Amygdala (tissue), 56 donors: ENCODE results near the gene CPAMD8.
"Not testable (repeated sequence)": the region's sequence is repeated elsewhere in the genome, so short reads cannot be mapped to it uniquely, and the experiment has no call there.

ENCODE experiments used
- DNase-seq, 56 donors: peaks; one replicate each; lab custom pipeline; 2025; lab: John Stamatoyannopoulos, UW

The CPAMD8 gene

DNA sequence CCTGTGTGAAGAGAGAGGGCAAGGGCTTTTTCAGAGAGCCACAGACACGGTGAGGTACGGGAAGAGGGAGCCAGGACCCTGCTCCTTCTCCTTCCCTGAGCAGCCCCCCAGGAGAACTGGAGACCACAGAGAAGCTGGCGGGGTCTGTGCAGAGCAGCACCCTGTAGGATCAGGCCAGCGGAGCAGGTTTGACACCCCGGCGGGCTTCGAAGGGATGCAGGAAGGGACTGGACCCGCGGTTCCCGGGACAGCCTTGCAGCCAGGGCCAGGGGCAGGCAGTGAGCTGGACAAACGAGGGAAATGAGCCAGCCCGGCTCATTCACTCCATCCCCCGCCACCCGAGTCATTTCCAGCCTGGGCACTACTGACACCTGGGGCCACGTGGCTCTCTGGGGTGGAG lies 22.2 kb downstream of the CPAMD8 start:
- no peak for DNase-seq

GRCh38 chr19:17002455-17002854 lies 24.2 kb downstream of the CPAMD8 start:
- no peak for DNase-seq

DNA sequence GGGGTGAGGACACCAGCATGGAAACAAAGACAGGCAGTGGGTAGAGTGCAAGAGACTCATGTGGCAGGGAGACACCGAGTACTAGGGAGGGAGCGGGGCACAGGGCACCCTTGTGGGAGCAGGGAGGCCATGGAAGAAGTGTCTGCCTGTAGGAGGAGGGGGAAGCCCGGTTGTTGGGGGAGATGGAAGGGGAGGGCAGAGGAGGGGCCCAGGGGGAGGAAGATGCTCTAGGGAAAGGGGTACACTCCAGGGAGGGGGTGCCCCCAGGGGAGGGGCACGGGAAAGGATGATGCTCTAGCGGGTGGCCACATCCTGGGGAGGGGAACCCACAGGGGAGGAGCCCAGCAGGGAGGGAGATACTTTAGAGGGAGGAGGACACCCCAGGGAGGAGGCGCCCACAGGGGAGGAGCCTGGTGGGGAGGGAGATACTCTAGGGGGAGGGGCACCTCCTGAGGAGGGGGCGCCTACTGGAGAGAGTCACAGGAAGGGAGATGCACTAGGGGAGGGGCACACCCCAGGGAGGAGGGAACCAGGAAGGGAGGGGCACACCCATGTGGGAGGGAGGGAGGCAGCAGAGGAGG lies 24.9 kb downstream of the CPAMD8 start:
- DNase-seq: no peak

- no peak for DNase-seq
Measured at GRCh38 chr19:16998635-16999194, 27.9 kb downstream of the CPAMD8 start.

- not testable (repeated sequence) for DNase-seq
Measured at GRCh38 chr19:16996838-16997490, 29.6 kb downstream of the CPAMD8 start.

GRCh38 chr19:16988661-16989060 lies 37.9 kb downstream of the CPAMD8 start:
- no peak for DNase-seq

DNA sequence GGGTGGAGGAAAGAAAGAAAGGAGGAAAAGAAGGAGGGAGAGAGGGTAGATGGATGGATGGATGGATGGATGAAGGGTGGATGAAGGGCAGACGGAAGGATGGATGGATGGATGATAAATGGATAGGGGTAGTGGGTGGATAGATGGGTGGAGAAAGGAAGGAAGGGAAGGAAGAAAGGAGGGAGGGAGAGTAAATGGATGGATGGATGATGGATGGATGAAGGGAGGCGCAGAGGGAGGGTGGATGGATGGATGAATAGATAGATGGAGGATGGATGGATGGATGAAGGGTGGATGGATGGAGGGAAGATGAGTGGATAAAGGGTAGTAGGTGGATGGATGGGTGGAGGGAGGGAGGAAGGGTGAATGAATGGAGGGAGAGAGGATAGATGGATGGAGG lies 41.2 kb downstream of the CPAMD8 start:
- DNase-seq: no peak

- not testable (repeated sequence) for DNase-seq
Measured at GRCh38 chr19:16982586-16982985, 44.0 kb downstream of the CPAMD8 start.

- DNase-seq: no peak
Measured at GRCh38 chr19:16978839-16979802, 47.5 kb downstream of the CPAMD8 start.

DNA sequence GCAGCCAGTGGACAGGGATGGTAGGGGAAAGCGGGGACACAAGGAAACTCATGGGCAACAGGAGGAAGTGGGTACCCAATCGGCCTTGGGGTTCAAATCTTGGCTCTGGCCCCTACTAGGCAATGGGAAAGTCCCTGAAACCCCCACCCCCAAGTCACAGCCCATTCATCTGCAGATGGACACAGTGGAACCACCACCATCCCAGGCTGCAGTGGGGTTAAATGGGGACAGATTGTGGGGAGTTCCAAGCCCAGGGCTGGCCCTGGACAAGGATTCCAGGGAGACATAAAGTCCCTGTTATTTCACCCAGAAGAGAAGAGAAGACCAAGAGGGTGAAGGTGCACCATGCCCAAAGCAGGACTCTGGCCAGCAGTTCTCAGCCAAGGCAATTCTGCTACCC lies 48.5 kb downstream of the CPAMD8 start:
- no peak for DNase-seq

- DNase-seq: no peak
Measured at GRCh38 chr19:16977306-16977705, 49.3 kb downstream of the CPAMD8 start.

- DNase-seq: no peak
Measured at GRCh38 chr19:16976446-16976845, 50.2 kb downstream of the CPAMD8 start.

DNA sequence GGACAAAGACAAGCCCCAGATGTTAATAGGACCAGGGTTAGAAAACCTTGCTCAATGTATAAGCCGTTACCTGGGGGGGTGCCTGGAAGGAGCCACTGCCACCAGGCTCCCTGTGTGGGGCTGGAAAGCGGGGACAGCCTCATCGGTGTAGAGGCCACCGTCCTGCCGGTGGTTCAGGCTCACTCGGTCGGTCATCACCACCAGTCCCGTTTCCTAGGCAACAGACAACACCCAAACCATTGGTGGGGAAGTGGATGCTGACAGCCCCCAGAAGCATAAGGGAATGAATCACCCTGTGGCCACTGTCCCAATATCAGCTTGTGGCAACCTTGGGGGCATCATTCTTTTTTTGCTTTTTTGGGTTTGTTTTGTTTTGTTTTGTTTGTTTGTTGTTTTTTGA lies 55.8 kb downstream of the CPAMD8 start:
- DNase-seq: no peak

DNA sequence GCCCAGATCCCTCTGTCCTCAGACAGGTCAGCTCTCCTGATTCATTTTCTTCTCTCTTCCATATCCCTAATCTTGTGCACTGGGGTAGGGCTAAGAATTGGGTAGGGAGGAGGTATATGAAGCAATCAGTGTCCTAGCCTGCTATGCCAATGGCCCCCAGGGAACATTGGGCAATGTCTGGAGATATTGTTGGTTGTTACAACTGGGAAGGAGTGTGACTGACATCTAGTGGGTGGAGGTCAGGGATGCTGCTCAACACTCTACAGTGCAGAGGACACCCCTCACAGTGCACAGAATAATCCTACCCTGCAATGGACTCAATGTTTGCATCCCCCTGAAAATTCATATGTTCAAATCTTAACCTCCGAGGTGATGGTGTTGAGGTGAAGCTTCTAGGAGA lies 57.5 kb downstream of the CPAMD8 start:
- DNase-seq: no peak

- DNase-seq: not testable (repeated sequence)
Measured at GRCh38 chr19:16960996-16961822, 65.4 kb downstream of the CPAMD8 start.

DNA sequence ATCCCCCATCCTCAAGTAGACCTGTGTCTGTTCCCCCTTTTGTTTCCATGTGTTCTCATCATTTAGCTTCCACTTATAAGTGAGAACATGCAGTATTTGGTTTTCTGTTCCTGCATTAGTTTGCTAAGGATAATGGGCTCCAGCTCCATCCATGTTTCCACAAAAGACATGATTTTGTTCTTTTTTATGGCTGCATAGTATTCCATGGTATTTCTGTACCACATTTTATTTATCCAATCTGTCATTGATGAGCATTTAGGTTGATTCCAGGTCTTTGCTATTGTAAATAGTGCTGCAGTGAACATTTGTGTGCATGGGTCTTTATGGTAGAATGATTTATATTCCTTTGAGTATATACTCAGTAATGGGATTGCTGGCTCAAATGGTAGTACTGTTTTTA lies 68.3 kb downstream of the CPAMD8 start:
- DNase-seq: not testable (repeated sequence)

GRCh38 chr19:16957855-16958254 lies 68.8 kb downstream of the CPAMD8 start:
- no peak for DNase-seq

GRCh38 chr19:16957151-16957701 lies 69.4 kb downstream of the CPAMD8 start:
- no peak for DNase-seq

- no peak for DNase-seq
Measured at GRCh38 chr19:16955161-16955560, 71.4 kb downstream of the CPAMD8 start.

DNA sequence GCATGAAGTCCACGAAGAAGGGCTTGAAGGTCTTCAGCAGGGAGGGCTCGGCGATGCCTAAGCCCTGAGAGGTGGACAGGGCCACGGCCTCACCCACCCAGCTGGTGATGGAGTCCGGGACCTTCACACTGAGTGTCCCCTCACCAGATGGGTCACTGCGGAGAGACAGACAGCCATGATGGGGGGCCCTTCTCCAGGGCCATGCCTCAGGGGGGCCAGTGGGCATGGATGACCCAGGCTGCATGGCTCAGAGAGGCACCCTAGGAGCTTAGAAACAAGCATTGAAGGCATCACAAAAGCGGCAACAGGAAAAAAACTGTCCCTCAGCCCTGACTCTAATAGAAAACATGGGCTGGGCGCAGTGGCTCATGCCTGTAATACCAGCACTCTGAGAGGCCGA lies 74.6 kb downstream of the CPAMD8 start:
- DNase-seq: no peak
